AG04450 (cell line): ENCODE results near the gene ANKS1B. TPM values are rescaled to one million over a fixed set of nuclear protein-coding genes. Genes with fewer than 3 reads are reported as not detected.

ENCODE experiments used
- CTCF ChIA-PET: fragments of 300-600, 350-600 bp; formaldehyde crosslinking; extraction: SDS; loops from one replicate; lab custom pipeline; 2022; ENCODE audit warnings: antibody characterized with exemption, inconsistent platforms; lab: Charles Lee
- POLR2A ChIA-PET: fragments of 350-600 bp; formaldehyde crosslinking; extraction: SDS; loops from one replicate; lab custom pipeline; 2021; ENCODE audit warnings: antibody characterized with exemption, inconsistent platforms; lab: Yijun Ruan, JAX
- DNase-seq: peaks from one replicate; pipeline ENCODE4 v3.0.0-alpha.2; 2011; ENCODE audit warnings: low read depth, low spot score
- H3K27ac ChIP-seq: one replicate; pipeline ENCODE4 v1.5.1; 2012; ENCODE audit warnings: low read depth, low read length, control low read depth
- H3K27me3 ChIP-seq: one replicate; pipeline ENCODE4 v1.6.0; 2012; ENCODE audit warnings: low read length; ENCODE audit not compliant: control insufficient read depth, insufficient read depth
- H3K4me3 ChIP-seq: 2 replicates; pipeline ENCODE4 v1.5.1; 2011; ENCODE audit warnings: mild to moderate bottlenecking, low read depth, low read length, control low read depth
- H3K9me3 ChIP-seq: 2 replicates; pipeline ENCODE4 v1.5.1; 2012; ENCODE audit warnings: low read length; ENCODE audit not compliant: control insufficient read depth, insufficient read depth
- polyA plus RNA-seq: library from polyadenylated mRNA; depleted of rRNA; stranded (reverse); fragments of >200 nt; gene quantifications from 2 replicates; pipeline ENCODE4 v1.2.3, GENCODE V29; 2011
- TF ChIP-seq, protein P1 (sequence below): IDR thresholded peaks from 2 replicates; pipeline ENCODE4 v1.5.1; 2011; ENCODE audit warnings: low read depth, low read length, control low read depth, inconsistent platforms

The ANKS1B gene
- polyA plus RNA-seq, 1 experiment = 0.22 TPM

DNA sequence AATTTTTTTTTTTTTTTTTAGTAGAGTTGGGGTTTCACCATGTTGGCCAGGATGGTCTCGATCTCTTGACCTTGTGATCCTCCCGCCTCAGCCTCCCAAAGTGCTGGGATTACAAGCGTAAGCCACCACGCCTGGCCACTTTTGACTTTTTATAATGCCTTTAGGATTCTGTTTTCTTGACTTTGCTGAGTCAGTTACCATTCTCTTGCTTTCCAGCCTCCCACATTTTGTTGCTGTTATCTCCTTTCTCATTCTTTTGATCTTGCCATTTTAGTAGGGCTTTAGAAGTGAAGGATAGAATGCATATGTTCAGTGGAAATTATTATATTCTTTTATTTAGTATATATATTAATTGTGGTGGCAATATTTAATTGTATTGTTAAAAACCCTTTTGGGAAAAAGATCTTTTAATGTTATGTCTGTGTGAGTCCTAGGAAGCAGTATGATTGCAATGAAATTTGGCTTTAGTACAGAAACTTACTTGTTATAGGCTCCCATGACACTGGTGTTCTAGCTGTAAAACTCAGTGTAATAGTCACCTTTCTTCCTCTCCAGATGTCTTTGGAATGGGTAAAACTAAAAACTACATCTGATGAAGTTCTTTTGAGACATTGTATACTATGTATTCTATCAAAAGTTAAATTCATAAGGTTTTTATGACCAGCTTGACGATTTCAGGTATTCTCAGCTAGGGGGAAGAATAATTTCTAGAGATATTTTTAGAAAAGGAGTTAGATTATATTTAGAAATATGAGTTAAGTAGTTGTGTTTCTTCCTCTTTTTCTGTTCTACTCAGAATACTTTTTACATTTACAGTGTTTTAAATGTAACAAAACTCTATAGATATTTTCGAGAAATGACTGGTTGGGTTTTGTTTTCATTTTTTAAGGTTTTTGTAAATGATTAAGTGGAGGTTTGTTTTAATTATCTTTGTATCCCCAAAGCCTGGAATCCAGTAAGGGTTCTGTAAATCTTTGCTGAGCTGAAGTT lies 1264.9 kb downstream of the ANKS1B start:
- Histone ChIP-seq H3K27me3 (no peaks in the 10 kb centered on the region), H3K9me3 (no peaks in the 10 kb centered on the region), H3K4me3 (no peak overlapping the region), H3K27ac (no peak overlapping the region)
- DNase-seq = no peak
- ChIA-PET CTCF (interaction anchor here (2.5 kb wide), 1 partner anchor 279 kb away, joined by 13 read pairs; no protein-coding TSS in a partner anchor), POLR2A (no interaction called here)
- TF ChIP-seq, protein P1, sequence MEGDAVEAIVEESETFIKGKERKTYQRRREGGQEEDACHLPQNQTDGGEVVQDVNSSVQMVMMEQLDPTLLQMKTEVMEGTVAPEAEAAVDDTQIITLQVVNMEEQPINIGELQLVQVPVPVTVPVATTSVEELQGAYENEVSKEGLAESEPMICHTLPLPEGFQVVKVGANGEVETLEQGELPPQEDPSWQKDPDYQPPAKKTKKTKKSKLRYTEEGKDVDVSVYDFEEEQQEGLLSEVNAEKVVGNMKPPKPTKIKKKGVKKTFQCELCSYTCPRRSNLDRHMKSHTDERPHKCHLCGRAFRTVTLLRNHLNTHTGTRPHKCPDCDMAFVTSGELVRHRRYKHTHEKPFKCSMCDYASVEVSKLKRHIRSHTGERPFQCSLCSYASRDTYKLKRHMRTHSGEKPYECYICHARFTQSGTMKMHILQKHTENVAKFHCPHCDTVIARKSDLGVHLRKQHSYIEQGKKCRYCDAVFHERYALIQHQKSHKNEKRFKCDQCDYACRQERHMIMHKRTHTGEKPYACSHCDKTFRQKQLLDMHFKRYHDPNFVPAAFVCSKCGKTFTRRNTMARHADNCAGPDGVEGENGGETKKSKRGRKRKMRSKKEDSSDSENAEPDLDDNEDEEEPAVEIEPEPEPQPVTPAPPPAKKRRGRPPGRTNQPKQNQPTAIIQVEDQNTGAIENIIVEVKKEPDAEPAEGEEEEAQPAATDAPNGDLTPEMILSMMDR = no peak

DNA sequence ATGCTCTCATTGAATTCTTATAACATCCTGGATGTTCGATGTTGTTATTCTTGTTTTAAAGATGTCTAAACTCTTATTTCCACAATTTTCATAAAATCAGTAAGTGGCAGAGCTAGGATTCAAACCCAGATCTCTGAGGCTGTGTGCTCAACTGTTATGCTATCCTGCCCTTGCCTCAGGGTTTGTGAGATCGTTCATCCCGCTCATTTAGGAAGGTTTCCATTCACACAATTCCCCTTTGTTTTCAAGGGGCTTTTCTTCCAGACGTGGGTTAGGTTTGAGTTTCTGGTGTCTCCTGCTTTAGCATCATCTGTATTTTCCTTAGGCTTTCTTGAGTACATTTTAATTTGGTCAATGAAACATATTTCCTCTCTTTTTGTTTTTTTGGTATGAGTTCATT lies 1270.3 kb downstream of the ANKS1B start:
- Histone ChIP-seq H3K27ac (no peak overlapping the region), H3K4me3 (no peak overlapping the region), H3K9me3 (no peaks in the 10 kb centered on the region), H3K27me3 (no peaks in the 10 kb centered on the region)
- ChIA-PET CTCF (no interaction called here), POLR2A (no interaction called here)
- TF ChIP-seq, protein P1 = no peak
- no peak for DNase-seq

DNA sequence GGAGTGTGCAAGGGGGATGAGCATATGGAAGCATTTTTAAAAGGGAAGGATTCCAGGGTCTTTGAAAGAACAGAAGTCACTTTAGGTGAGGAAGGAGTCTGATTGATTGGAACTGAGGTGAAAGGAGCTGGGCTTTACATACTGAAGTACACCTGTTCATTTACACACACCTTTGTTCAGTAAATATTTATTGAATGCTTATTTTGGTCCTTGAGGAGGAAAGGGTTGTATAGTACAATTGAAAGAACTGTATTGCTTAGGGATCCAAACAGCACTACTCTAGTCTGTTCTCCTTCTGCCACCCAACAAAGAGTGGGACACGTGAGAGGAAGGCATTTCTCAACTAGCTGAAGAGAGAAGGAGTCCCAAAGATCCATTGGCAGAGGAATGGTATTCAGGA lies 1275.7 kb downstream of the ANKS1B start:
- ChIA-PET CTCF (no interaction called here), POLR2A (no interaction called here)
- H3K27ac ChIP-seq = no peak overlapping the region
- H3K4me3 ChIP-seq = no peak overlapping the region
- TF ChIP-seq, protein P1 = no peak
- no peaks in the 10 kb centered on the region for H3K27me3 ChIP-seq
- no peak for DNase-seq
- no peaks in the 10 kb centered on the region for H3K9me3 ChIP-seq

DNA sequence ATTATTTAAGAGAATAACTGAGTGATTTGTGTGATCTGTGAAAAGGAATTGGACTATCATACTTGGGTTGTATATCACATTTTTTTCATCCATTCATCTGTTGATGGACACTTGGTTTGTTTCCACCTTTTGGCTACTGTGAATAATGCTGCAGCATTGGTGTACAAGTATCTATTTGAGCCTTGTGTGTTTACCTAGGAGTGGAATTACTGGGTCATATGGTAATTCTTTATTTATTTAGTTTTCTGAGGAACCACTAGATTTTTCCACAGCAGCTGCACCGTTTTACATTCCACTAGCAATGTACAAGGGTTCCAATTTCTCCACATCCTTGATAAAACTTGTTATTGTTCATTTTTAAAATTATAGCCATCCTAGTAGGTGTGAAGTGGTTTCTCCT lies 1283.6 kb downstream of the ANKS1B start:
- TF ChIP-seq, protein P1 = no peak

DNA sequence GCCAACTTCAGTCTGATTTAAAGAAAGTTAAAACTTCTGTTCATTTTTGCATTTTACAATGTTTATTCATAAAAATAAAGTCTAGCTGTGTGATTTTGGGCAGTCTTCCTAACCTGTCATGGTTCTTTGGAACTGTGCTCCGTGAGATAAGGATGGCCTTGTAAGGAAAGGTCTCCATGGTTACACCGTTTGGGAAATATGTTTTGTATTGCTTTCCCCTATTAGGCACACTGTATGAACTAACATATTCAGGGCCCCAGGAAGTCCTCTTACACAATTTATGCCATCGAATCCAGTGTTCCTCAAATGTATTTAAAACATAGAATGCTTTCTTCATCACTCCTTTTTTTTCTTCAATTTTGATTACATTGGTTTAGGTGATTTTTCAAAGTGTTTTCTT lies 1285.2 kb downstream of the ANKS1B start:
- no peak overlapping the region for H3K4me3 ChIP-seq
- DNase-seq = no peak
- TF ChIP-seq, protein P1 = no peak
- ChIA-PET CTCF (interaction anchor here (0.6 to 2.6 kb wide), 21 partner anchors 7 to 1729 kb away, joined by 3 to 44 read pairs (median 3); no protein-coding TSS in a partner anchor), POLR2A (no interaction called here)
- H3K27me3 ChIP-seq = no peaks in the 10 kb centered on the region
- no peak overlapping the region for H3K27ac ChIP-seq
- no peaks in the 10 kb centered on the region for H3K9me3 ChIP-seq

More for the DNA sequence above, 1283.6 kb downstream of the ANKS1B start:
- POLR2A ChIA-PET = no interaction called here
- DNase-seq = peak; percentile 0
- CTCF ChIA-PET = no interaction called here
- no peaks in the 10 kb centered on the region for H3K27me3 ChIP-seq
- H3K27ac ChIP-seq = no peak overlapping the region
- no peaks in the 10 kb centered on the region for H3K9me3 ChIP-seq
- no peak overlapping the region for H3K4me3 ChIP-seq
